ENCODE results near the gene ZNF19. TPM values are rescaled to one million over a fixed set of nuclear protein-coding genes. Genes with fewer than 3 reads are reported as not detected.

ZNF19 gene
- total and polyA plus RNA-seq, 2 of the 8 experiments (the other 6 are each of a cell fraction or from before 2014, with no cell fraction given): 1.5 to 3.5 TPM

- no peak for TF ChIP-seq USF2 (IDR thresholded peaks at IDR 0.05; ENCODE audit: low read length)
- TF ChIP-seq BRCA1 (IDR thresholded peaks at IDR 0.05; ENCODE audit: low read depth, low read length): no peak
- TF ChIP-seq SUZ12 (IDR thresholded peaks at IDR 0.05; ENCODE audit: low read length): no peak
- TF ChIP-seq FOSL1 (IDR thresholded peaks at IDR 0.05; ENCODE audit: insufficient read depth, low read depth, low read length): no peak
- no peak for TF ChIP-seq CEBPB (IDR thresholded peaks at IDR 0.05; ENCODE audit: low read depth, low read length)
- TF ChIP-seq SIN3A (conservative IDR thresholded peaks at IDR 0.05 in 1 of 2, IDR thresholded peaks at IDR 0.05 in 1 of 2; ENCODE audit: low read depth in 1 of 2, low read length in 2 of 2): no peak
These were observed 4.1 kb upstream of the ZNF19 start (continued) for GRCh38 chr16:71493213-71493612.

Measured in H1 (cell line).